HFF-Myc (cell line): ENCODE measurements around the gene SH2D7.

Experiments used
- DNase-seq: peaks from one replicate; pipeline ENCODE4 v3.0.0-alpha.2; 2011; ENCODE audit warnings: low read depth; ENCODE audit errors: extremely low read depth
- H3K4me3 ChIP-seq: replicated peaks from 2 replicates; pipeline ENCODE4 v1.5.1; 2011; ENCODE audit warnings: low read depth, mild to moderate bottlenecking, control low read depth, low read length
- CTCF ChIP-seq: IDR thresholded peaks from 2 replicates; pipeline ENCODE4 v1.5.1; 2012; ENCODE audit warnings: mild to moderate bottlenecking, low read depth, low read length, control low read depth; ENCODE audit errors: missing control alignments

The SH2D7 gene

GRCh38 chr15:78065973-78066946 lies 26.1 kb upstream of the SH2D7 start:
- no peak overlapping the region for H3K4me3 ChIP-seq
- no peak for DNase-seq
- no peak for TF ChIP-seq CTCF

GRCh38 chr15:78067328-78068228 lies 24.8 kb upstream of the SH2D7 start:
- no peak for DNase-seq
- no peak for TF ChIP-seq CTCF
- no peak overlapping the region for H3K4me3 ChIP-seq

GRCh38 chr15:78069052-78069414 lies 23.3 kb upstream of the SH2D7 start:
- H3K4me3 ChIP-seq: no peak overlapping the region
- no peak for TF ChIP-seq CTCF
- no peak for DNase-seq

- DNase-seq: no peak
- no peak overlapping the region for H3K4me3 ChIP-seq
- no peak for TF ChIP-seq CTCF
These were observed 22.8 kb upstream of the SH2D7 start for GRCh38 chr15:78069462-78070029.

- TF ChIP-seq CTCF: no peak
- no peak for DNase-seq
- H3K4me3 ChIP-seq: no peak overlapping the region
These were observed 22.2 kb upstream of the SH2D7 start for GRCh38 chr15:78070049-78070700.

- no peak for TF ChIP-seq CTCF
- DNase-seq: no peak
- no peak overlapping the region for H3K4me3 ChIP-seq
These were observed 21.0 kb upstream of the SH2D7 start for GRCh38 chr15:78071383-78071782.
